ENCODE measurements around the gene ARAP1.

Gene ARAP1

GRCh38 chr11:72702096-72702495 lies 50.1 kb downstream of the ARAP1 start:
- no peak for DNase-seq

- DNase-seq = no peak
Measured at GRCh38 chr11:72701466-72701865, 50.7 kb downstream of the ARAP1 start.

- DNase-seq = no peak
Measured at GRCh38 chr11:72700146-72700545, 52.1 kb downstream of the ARAP1 start.

- no peak for DNase-seq
Measured at GRCh38 chr11:72697814-72698213, 54.4 kb downstream of the ARAP1 start.

- no peak for DNase-seq
Measured at GRCh38 chr11:72696866-72697700, 55.1 kb downstream of the ARAP1 start.

- no peak for DNase-seq
Measured at GRCh38 chr11:72695354-72695753, 56.9 kb downstream of the ARAP1 start.

- DNase-seq = no peak
Measured at GRCh38 chr11:72693271-72693968, 58.8 kb downstream of the ARAP1 start.

- DNase-seq = no peak
Measured at GRCh38 chr11:72692498-72693237, 59.5 kb downstream of the ARAP1 start.

GRCh38 chr11:72690166-72690565 lies 62.0 kb downstream of the ARAP1 start:
- DNase-seq = no peak

- no peak for DNase-seq
Measured at GRCh38 chr11:72688929-72689328, 63.3 kb downstream of the ARAP1 start.

- no peak for DNase-seq
Measured at GRCh38 chr11:72688486-72688885, 63.7 kb downstream of the ARAP1 start.

GRCh38 chr11:72687326-72687725 lies 64.9 kb downstream of the ARAP1 start:
- no peak for DNase-seq

- DNase-seq = no peak
Measured at GRCh38 chr11:72686639-72687220, 65.5 kb downstream of the ARAP1 start.

GRCh38 chr11:72685560-72686480 lies 66.4 kb downstream of the ARAP1 start:
- no peak for DNase-seq

- DNase-seq = peak; percentile 26
Measured at GRCh38 chr11:72684236-72684912, 67.8 kb downstream of the ARAP1 start.

GRCh38 chr11:72683782-72684200 lies 68.4 kb downstream of the ARAP1 start:
- DNase-seq = peak; percentile 20

- no peak for DNase-seq
Measured at GRCh38 chr11:72682858-72683243, 69.4 kb downstream of the ARAP1 start.

GRCh38 chr11:72682238-72682857 lies 69.9 kb downstream of the ARAP1 start:
- DNase-seq = no peak

- peak; percentile 53 for DNase-seq
Measured at GRCh38 chr11:72681226-72682153, 70.7 kb downstream of the ARAP1 start.

- DNase-seq = no peak
Measured at GRCh38 chr11:72680624-72681158, 71.5 kb downstream of the ARAP1 start.

Data from NCI-H510A treated with DMSO at 0.1 percent for 48 hours (cell line).